Nephron progenitor cell (in vitro differentiated cells): ENCODE results near the gene SRP9.

Source experiments
- DNase-seq: peaks from one replicate; pipeline ENCODE4 v3.0.0; 2021
- H3K27ac Mint-ChIP-seq: 2 replicates; pipeline ENCODE4 v1.8.0; 2021; ENCODE audit warnings: mild to moderate bottlenecking, moderate library complexity, mixed read lengths
- H3K27me3 Mint-ChIP-seq: 2 replicates; pipeline ENCODE4 v1.8.0; 2021; ENCODE audit warnings: mild to moderate bottlenecking, low read depth, mixed read lengths; ENCODE audit not compliant: poor library complexity
- H3K36me3 Mint-ChIP-seq: 2 replicates; pipeline ENCODE4 v1.8.0; 2021; ENCODE audit warnings: low read depth, mixed read lengths
- H3K4me1 Mint-ChIP-seq: 2 replicates; pipeline ENCODE4 v1.8.0; 2021; ENCODE audit warnings: mixed read lengths
- H3K4me3 Mint-ChIP-seq: 2 replicates; pipeline ENCODE4 v1.8.0; 2021; ENCODE audit warnings: mild to moderate bottlenecking, moderate library complexity, mixed read lengths
- H3K9me3 Mint-ChIP-seq: 2 replicates; pipeline ENCODE4 v1.8.0; 2021; ENCODE audit warnings: mild to moderate bottlenecking, moderate library complexity, mixed read lengths
- TF ChIP-seq, protein P1 (sequence below): fragments of 200-600 bp; sonication (generic); IDR thresholded peaks from 2 replicates; pipeline ENCODE4 v1.5.0; 2021; ENCODE audit warnings: antibody characterized with exemption

The SRP9 gene

DNA sequence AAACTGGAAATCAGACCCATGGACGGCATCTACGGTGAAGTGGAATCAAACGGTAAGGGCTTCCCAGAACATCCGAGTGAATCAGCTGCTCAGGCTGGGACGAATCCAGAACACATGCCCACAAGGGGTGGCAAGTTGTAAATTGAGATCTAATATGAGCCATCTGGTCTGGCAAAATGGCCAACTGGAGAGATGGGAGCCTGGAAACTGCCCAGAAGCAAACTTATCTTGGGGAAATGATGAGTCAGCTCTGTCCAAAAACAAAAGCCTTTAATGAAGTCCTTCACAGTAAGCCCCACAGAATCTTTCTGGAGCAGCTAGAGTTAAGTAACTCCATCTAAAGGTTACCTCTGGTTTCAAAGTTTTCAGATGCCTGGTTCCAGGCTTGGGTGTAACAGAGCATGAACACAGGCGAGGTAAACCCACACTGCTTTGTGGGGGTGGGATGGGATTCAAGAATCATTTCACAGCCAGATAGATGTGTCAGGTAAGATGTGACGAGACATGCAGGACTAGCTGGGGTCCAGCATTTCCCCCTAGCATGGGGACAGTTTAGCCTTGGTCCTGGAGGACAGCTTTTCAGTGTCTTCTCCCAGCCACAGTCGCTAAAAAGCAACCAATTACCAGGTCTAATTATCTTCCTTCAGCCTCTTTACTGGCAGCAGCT, 10.5 kb upstream of the SRP9 start:
- peak overlapping the region; percentile 8 for H3K4me3 Mint-ChIP-seq
- no peaks in the 10 kb centered on the region for H3K9me3 Mint-ChIP-seq
- TF ChIP-seq, protein P1, sequence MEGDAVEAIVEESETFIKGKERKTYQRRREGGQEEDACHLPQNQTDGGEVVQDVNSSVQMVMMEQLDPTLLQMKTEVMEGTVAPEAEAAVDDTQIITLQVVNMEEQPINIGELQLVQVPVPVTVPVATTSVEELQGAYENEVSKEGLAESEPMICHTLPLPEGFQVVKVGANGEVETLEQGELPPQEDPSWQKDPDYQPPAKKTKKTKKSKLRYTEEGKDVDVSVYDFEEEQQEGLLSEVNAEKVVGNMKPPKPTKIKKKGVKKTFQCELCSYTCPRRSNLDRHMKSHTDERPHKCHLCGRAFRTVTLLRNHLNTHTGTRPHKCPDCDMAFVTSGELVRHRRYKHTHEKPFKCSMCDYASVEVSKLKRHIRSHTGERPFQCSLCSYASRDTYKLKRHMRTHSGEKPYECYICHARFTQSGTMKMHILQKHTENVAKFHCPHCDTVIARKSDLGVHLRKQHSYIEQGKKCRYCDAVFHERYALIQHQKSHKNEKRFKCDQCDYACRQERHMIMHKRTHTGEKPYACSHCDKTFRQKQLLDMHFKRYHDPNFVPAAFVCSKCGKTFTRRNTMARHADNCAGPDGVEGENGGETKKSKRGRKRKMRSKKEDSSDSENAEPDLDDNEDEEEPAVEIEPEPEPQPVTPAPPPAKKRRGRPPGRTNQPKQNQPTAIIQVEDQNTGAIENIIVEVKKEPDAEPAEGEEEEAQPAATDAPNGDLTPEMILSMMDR, result no peak
- H3K27me3 Mint-ChIP-seq, result no peaks in the 10 kb centered on the region
- H3K27ac Mint-ChIP-seq, result peak overlapping the region; percentile 83
- H3K36me3 Mint-ChIP-seq, result no peaks in the 10 kb centered on the region
- no peak for DNase-seq
- peaks cover 73% of the 10 kb centered on the region for H3K4me1 Mint-ChIP-seq

DNA sequence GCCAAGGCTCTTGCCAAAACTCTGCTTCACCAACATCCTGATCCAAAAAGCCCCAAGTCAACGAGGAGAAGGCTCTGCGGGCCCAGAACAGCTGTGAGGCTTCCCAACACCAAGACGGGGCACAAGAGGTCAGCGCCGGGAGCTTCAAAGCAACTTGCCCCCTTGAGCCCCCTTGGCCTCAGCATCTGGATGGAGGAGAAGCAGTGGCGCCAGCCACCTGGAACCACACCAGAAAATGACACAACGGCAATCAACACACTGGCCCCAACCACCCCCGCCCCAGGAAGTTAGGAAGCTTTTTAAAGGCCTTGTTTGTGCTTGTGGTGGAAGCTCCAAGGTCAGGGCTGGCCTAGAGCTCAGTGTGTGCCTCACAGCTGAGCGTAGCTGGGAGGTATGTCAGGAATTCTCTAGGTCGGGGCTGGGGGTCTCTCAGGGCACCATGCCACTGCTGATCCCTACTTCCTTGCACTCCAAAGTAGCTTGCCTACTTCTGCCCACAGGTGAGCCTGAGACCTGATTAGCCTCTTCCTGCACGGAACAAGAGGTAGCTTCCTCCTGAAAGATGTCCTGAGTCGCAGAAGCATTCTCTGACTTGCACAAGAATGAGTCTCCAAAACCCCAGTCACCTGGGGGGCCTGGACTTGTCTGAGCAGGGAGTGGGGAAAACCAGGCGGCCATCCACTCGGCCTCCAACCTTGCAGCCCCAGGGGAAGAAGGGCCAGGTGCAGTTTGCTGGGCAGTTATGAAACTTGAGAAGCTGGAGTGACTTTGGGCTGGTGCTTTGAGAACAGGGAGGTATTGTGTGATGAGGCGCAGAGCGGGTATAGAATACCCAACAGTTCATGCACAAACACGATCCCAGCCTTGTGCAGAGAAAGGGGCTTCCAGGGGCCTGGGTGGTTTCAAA, 9.7 kb upstream of the SRP9 start:
- peaks cover 73% of the 10 kb centered on the region for H3K4me1 Mint-ChIP-seq

GRCh38 chr1:225768662-225769426, 8.8 kb upstream of the SRP9 start:
- H3K27me3 Mint-ChIP-seq, result no peaks in the 10 kb centered on the region
- TF ChIP-seq, protein P1, result no peak
- H3K27ac Mint-ChIP-seq, result no peak overlapping the region
- peak overlapping the region; percentile 66 for H3K4me3 Mint-ChIP-seq
- H3K36me3 Mint-ChIP-seq, result no peaks in the 10 kb centered on the region
- no peak for DNase-seq
- peaks cover 76% of the 10 kb centered on the region for H3K4me1 Mint-ChIP-seq
- H3K9me3 Mint-ChIP-seq, result no peaks in the 10 kb centered on the region

More for the DNA sequence above, 9.7 kb upstream of the SRP9 start:
- H3K4me3 Mint-ChIP-seq, result no peak overlapping the region
- H3K27ac Mint-ChIP-seq, result peak overlapping the region; percentile 83
- H3K36me3 Mint-ChIP-seq, result no peaks in the 10 kb centered on the region
- no peaks in the 10 kb centered on the region for H3K27me3 Mint-ChIP-seq
- no peaks in the 10 kb centered on the region for H3K9me3 Mint-ChIP-seq
- peak; percentile 18 for DNase-seq
- TF ChIP-seq, protein P1, result no peak

DNA sequence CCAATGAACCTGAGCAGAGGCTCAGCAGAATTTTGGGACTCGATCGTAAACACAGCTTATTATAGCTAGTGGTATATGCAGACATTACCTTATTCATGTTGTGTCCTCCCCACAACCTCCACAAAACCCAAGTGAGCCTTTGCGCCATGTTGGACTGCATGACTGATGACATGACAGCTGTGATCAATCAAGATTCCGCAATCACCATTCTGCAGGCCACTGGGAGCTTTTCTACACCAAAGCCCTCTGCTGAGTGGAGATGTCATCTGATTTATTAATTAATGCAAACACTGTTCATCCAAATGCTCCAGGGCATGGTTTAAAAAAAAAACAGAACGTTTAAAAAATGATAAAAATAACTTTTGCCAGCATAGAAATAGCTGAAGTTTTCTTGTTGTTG, 7.9 kb upstream of the SRP9 start:
- peaks cover 75% of the 10 kb centered on the region for H3K4me1 Mint-ChIP-seq
- DNase-seq, result no peak
- H3K27ac Mint-ChIP-seq, result no peak overlapping the region
- H3K27me3 Mint-ChIP-seq, result no peaks in the 10 kb centered on the region
- peak overlapping the region; percentile 66 for H3K4me3 Mint-ChIP-seq
- H3K9me3 Mint-ChIP-seq, result no peaks in the 10 kb centered on the region
- TF ChIP-seq, protein P1, result no peak
- H3K36me3 Mint-ChIP-seq, result no peaks in the 10 kb centered on the region

DNA sequence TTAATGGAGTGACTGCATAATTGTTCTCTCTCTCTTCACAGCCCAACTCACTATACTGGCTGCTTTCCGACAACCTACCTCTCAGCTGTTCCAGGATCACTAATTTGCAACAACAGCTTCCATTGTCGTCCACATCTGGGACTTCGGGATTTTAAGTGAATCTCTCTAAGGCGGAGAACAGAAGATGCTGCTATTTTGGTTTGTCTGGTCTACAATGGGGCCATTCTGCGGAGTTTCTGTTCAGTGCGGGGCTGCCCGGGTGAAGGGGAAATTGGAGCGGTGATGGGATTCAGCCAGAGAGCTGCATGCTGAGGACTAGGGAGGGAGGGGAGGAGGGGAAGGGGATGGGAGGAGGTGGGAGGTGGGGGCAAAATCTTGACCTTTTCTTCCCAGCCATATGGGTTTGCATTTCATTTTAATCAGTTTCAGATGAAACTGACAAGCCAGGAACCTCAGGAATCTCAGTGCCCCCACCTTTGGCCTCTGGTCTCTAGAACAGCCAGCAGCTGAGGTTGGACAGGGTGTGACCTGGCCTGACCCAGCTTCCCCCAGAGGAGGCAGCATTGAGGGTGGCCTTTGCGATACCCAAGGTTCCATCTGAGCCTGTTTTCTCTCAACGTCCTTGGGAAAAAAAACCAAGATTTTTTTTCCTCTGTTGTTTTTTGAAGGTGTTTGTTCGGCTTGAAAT, 6.9 kb upstream of the SRP9 start:
- H3K4me3 Mint-ChIP-seq, result peak overlapping the region; percentile 50
- no peaks in the 10 kb centered on the region for H3K36me3 Mint-ChIP-seq
- no peaks in the 10 kb centered on the region for H3K27me3 Mint-ChIP-seq
- DNase-seq, result peak; percentile 58
- TF ChIP-seq, protein P1, result no peak
- peaks cover 79% of the 10 kb centered on the region for H3K4me1 Mint-ChIP-seq
- H3K27ac Mint-ChIP-seq, result peak overlapping the region; percentile 27
- no peaks in the 10 kb centered on the region for H3K9me3 Mint-ChIP-seq
